LNCaP clone FGC (cell line): ENCODE data around the gene UBALD1.
A peak's percentile ranks its signal among the peaks of the same experiment; 100 is the strongest.
"Not testable (repeated sequence)": the region's sequence is repeated elsewhere in the genome, so short reads cannot be mapped to it uniquely, and the experiment has no call there.

Experiments
- DNase-seq: peaks from one replicate; pipeline ENCODE4 v3.0.0-alpha.2; 2011; ENCODE audit warnings: low read depth
- H3K4me3 ChIP-seq: 2 replicates; pipeline ENCODE4 v1.5.1; 2011; ENCODE audit warnings: mild to moderate bottlenecking, low read depth, low read length, control low read depth
- TF ChIP-seq, protein P1 (sequence below): IDR thresholded peaks from 2 replicates; pipeline ENCODE4 v1.5.1; 2012; ENCODE audit warnings: mild to moderate bottlenecking; ENCODE audit not compliant: control insufficient read depth, insufficient read depth; ENCODE audit errors: extremely low read depth

Gene UBALD1

DNA sequence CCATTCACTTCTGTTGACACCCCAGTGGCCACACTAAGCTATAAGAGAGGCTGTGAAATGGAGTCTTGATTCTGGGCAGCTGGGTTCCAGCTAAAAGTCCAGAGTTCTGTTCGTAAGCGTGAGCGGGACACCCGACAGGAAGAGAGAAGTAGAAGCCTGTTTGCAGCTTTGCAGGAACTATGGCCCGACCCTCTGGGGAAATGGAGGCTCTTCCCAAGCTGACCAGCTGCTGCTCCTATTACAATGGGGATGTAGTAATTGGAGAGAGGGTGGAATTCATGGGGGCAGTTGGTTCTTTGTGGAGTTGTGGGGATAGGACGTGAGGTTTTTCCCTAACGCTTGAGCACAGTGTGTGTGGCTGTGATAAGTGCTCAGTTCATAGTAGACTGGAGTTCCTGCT is 28.4 kb downstream of the UBALD1 start:
- TF ChIP-seq, protein P1, sequence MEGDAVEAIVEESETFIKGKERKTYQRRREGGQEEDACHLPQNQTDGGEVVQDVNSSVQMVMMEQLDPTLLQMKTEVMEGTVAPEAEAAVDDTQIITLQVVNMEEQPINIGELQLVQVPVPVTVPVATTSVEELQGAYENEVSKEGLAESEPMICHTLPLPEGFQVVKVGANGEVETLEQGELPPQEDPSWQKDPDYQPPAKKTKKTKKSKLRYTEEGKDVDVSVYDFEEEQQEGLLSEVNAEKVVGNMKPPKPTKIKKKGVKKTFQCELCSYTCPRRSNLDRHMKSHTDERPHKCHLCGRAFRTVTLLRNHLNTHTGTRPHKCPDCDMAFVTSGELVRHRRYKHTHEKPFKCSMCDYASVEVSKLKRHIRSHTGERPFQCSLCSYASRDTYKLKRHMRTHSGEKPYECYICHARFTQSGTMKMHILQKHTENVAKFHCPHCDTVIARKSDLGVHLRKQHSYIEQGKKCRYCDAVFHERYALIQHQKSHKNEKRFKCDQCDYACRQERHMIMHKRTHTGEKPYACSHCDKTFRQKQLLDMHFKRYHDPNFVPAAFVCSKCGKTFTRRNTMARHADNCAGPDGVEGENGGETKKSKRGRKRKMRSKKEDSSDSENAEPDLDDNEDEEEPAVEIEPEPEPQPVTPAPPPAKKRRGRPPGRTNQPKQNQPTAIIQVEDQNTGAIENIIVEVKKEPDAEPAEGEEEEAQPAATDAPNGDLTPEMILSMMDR: no peak
- DNase-seq: no peak
- H3K4me3 ChIP-seq: no peak overlapping the region

DNA sequence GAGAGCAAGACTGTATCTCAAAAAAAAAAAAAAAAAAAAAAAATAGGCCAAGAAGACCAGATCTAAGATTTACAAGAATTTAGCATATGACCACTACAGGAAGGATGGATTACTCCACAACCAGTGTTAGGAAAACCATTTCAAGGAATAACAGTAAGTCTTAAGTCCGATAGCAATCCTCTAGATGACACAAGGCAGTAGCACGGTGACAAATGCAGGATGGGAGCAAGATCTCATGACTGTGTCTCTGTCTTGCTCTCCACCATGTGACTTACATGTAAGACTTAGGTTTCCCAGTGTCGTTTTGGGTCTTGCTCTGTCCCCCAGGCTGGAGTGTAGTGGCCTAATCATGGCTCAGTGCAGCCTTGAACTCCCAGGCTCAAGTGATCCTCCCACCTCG is 30.8 kb downstream of the UBALD1 start:
- no peak for DNase-seq
- H3K4me3 ChIP-seq: no peak overlapping the region
- TF ChIP-seq, protein P1: no peak

DNA sequence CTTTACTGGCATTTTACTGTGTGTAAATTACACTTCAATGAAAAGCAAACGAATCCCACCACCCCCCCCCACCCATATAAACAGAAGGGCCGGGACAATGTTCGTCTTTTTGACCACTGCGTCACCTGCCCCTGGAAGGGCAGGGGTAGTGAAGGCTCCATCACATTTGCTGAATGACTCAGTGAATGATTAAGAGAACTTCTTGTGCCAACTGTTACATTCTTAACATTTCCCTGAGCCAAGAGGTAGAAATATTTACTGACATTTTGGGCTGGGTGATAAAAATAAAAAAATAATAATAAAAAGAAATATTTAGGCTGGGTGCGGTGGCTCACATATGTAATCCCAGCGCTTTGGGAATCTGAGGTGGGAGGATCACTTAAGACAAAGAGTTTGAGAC is 34.4 kb downstream of the UBALD1 start:
- no peak for DNase-seq
- TF ChIP-seq, protein P1: no peak
- H3K4me3 ChIP-seq: no peak overlapping the region

DNA sequence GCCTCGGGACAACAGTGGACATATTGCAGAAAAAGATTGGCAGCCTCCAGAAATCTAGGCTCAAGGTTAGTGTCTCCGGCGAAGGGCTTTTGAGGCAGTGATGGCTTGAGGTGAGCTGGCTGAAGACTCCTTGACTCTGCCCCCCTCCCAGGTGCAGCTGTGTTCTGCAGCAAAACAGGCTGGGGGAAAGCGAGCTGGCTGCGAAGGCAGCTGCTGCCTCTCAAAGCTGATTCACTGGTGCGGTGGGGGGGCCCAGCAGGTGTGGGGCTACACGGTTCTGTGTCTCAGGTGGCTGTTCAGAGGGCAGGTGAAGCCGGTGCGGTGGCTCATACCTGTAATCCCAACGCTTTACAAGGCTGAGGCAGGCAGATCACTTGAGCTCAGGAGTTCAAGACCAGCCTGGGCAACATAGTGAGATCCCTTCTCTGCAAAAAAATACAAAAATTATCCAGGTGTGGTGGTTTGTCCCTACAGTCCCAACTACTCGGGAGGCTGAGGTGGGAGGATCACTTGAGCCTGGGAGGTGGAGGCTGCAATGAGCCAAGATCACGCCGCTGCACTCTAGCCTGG is 35.6 kb downstream of the UBALD1 start:
- TF ChIP-seq, protein P1: no peak
- H3K4me3 ChIP-seq: no peak overlapping the region
- no peak for DNase-seq

DNA sequence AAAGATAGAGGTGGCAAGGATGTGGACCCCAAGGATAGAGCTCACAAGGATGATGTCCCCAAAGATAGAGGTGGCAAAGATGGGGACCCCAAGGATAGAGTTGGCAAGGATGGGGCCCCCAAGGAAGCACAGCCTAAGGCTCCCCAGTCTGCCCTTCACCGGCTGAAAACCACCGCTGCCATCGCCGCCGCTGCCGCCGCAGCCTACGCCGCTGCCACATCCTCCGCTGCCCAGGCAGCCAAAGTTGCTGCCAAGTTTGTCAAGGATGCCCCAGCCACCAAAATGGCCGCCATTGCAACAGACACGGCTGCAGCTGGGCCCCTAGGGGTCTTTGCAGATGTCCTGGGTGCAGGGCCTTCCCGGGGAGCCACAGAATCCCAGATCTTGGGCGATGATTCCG is 38.7 kb downstream of the UBALD1 start:
- no peak overlapping the region for H3K4me3 ChIP-seq
- TF ChIP-seq, protein P1: no peak
- no peak for DNase-seq

DNA sequence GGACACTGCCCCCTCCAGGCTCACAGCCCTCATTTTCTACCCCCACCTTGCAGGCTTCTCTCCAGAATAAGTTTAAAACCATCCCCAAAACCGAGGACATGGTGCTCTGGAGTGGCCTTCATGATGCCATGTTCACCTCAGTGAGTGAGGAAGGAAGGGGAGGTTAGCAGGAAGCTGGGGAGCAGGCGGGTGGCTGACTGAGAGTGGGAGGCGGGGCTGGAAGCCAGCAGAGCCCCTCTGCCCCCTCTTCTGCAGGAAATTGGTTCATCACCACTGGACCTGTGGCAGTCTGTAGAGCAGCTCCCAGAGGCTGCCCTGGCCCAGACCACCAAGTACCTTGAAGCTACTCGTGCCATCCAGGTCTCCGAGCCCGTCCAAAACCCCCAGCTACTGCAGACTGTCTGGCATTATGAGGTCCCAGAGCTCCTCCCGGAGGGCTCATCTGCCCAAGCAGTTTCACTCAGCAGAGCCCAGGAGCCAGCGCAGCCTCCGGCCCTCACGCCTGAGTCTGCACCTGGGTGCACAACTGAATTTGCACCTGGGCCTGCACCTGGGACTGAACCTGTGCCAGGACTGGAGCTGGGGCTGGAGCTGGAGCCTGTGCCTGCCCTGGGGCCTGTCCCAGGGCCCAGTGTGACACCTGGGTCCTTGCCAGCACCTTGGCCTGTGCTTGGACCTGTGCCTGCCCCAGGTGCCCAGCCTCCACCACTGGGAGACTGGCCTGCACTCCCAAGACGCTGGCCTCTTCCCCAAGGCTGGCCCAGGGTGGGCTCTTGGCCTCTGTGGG is 39.6 kb downstream of the UBALD1 start:
- TF ChIP-seq, protein P1: 0 out of 2 replicates have a peak, but pooled peaks have one; percentile 18
- H3K4me3 ChIP-seq: no peak overlapping the region
- peak; percentile 83 for DNase-seq

DNA sequence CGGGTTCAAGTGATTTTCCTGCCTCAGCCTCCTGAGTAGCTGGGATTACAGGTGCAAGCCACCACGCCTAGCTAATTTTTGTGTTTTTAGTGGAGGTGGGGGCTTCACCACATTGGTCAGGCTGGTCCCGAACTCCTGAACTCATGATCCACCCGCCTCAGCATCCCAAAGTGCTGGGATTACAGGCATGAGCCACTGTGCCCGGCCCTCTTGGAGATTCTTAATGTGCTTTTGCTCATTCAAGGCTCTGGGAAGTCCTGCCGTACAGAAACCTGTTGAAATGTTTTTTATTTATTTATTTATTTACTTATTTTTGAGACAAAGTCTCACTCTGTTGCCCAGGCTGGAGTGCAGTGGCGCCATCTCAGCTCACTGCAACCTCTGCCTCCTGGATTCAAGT is 40.8 kb downstream of the UBALD1 start:
- not testable (repeated sequence) for DNase-seq, H3K4me3 ChIP-seq
